Activated CD4-positive, alpha-beta T cell treated with anti-CD3 and anti-CD28 coated beads, Interleukin-2, amount 50 U/mL, for 16 hours (primary cell): ENCODE measurements around the gene TTLL11.
"Not testable (repeated sequence)": the region's sequence is repeated elsewhere in the genome, so short reads cannot be mapped to it uniquely, and the experiment has no call there.

Source experiments
- DNase-seq: peaks from one replicate; pipeline ENCODE4 v3.0.0-alpha.2; 2020

Gene TTLL11

GRCh38 chr9:121802753-121803152 is 290.4 kb downstream of the TTLL11 start:
- DNase-seq: no peak

- DNase-seq: no peak
Observed at GRCh38 chr9:121801579-121801978, 291.5 kb downstream of the TTLL11 start.

GRCh38 chr9:121800376-121800775 is 292.7 kb downstream of the TTLL11 start:
- no peak for DNase-seq

GRCh38 chr9:121798941-121799340 is 294.2 kb downstream of the TTLL11 start:
- DNase-seq: no peak

GRCh38 chr9:121797081-121797480 is 296.0 kb downstream of the TTLL11 start:
- DNase-seq: no peak

GRCh38 chr9:121794334-121794733 is 298.8 kb downstream of the TTLL11 start:
- not testable (repeated sequence) for DNase-seq

- DNase-seq: not testable (repeated sequence)
Observed at GRCh38 chr9:121792476-121792875, 300.6 kb downstream of the TTLL11 start.

GRCh38 chr9:121790841-121791240 is 302.3 kb downstream of the TTLL11 start:
- no peak for DNase-seq

- DNase-seq: no peak
Observed at GRCh38 chr9:121788686-121789366, 304.3 kb downstream of the TTLL11 start.

- no peak for DNase-seq
Observed at GRCh38 chr9:121786998-121787422, 306.1 kb downstream of the TTLL11 start.

GRCh38 chr9:121786543-121786948 is 306.6 kb downstream of the TTLL11 start:
- no peak for DNase-seq

- no peak for DNase-seq
Observed at GRCh38 chr9:121785673-121786542, 307.2 kb downstream of the TTLL11 start.

GRCh38 chr9:121784731-121785411 is 308.2 kb downstream of the TTLL11 start:
- DNase-seq: no peak

- no peak for DNase-seq
Observed at GRCh38 chr9:121783521-121784507, 309.3 kb downstream of the TTLL11 start.

GRCh38 chr9:121783111-121783510 is 310.0 kb downstream of the TTLL11 start:
- DNase-seq: no peak

GRCh38 chr9:121782514-121783110 is 310.5 kb downstream of the TTLL11 start:
- no peak for DNase-seq

- no peak for DNase-seq
Observed at GRCh38 chr9:121781701-121782464, 311.2 kb downstream of the TTLL11 start.

GRCh38 chr9:121781145-121781548 is 312.0 kb downstream of the TTLL11 start:
- no peak for DNase-seq

- no peak for DNase-seq
Observed at GRCh38 chr9:121780177-121781040, 312.7 kb downstream of the TTLL11 start.
